H1 (cell line): ENCODE measurements around the gene NCOA6. TPM values are rescaled to one million over a fixed set of nuclear protein-coding genes. Genes with fewer than 3 reads are reported as not detected.

Experiments
- polyA plus RNA-seq, 7 experiments: library from polyadenylated mRNA; depleted of rRNA in 3 of 7; stranded (reverse) in 5 of 7; unstranded in 2 of 7; fragments of >200 nt in 5 of 7; fragments of 200-250 nt in 2 of 7; gene quantifications; 1 replicate in 5 of 7; 2 replicates in 1 of 7; 4 replicates in 1 of 7; pipeline versions ENCODE4 v1.2.1 to v1.2.3, GENCODE V29; 2011 to 2013; ENCODE audit warnings: missing spikeins in 2 of 7, mixed read lengths in 2 of 7
- small RNA-seq: library from polyadenylated mRNA; stranded (forward); fragments of <200 nt; extraction: miRNeasy Mini kit (QIAGEN cat#:217004); gene quantifications from one replicate; pipeline ENCODE3, GENCODE V24; 2013; ENCODE audit not compliant: insufficient read depth
- total RNA-seq: library from RNA; stranded (reverse); fragmentation: NEBNext Ultra II Directional; extraction: Animal tissue kit (Norgen Biotek cat#: 25700); gene quantifications from 2 replicates; pipeline ENCODE4 v1.2.1, GENCODE V29; 2021

The NCOA6 gene
- total and polyA plus RNA-seq, 2 of the 8 experiments (the other 6 are each of a cell fraction or from before 2014, with no cell fraction given) = 9.0 to 9.5 TPM

Small RNA genes within 50 kb of the gene (small RNA-seq; reads per million reads assigned to genes)
- gene AL118520.1 = not detected

Other genes with a start within 250 kb of the NCOA6 start
- 27.9 and 28.3 TPM in 2 replicates for gene PIGU, start 148.6 kb downstream of the NCOA6 start, total RNA-seq
- 80.9 and 117 TPM in 2 replicates for gene PIGU, start 148.6 kb downstream of the NCOA6 start, polyA plus RNA-seq (2011; rRNA removed)
- 4.5 and 4.8 TPM in 2 replicates for gene TP53INP2, start 121.3 kb downstream of the NCOA6 start, total RNA-seq
- 2.4 and 2.9 TPM in 2 replicates for gene TP53INP2, start 121.3 kb downstream of the NCOA6 start, polyA plus RNA-seq (2011; rRNA removed)
- gene GGT7, start 47.2 kb upstream of the NCOA6 start, total RNA-seq = 24.1 and 25.5 TPM in 2 replicates
- 20.2 and 31.7 TPM in 2 replicates for gene GGT7, start 47.2 kb upstream of the NCOA6 start, polyA plus RNA-seq (2011; rRNA removed)
- 17.7 and 19.9 TPM in 2 replicates for gene ACSS2, start 51.0 kb upstream of the NCOA6 start, total RNA-seq
- gene ACSS2, start 51.0 kb upstream of the NCOA6 start, polyA plus RNA-seq (2011; rRNA removed) = 23.1 and 24.2 TPM in 2 replicates
- gene GSS, start 130.2 kb upstream of the NCOA6 start, total RNA-seq = 29.4 and 34.6 TPM in 2 replicates
- 43.2 and 46.4 TPM in 2 replicates for gene GSS, start 130.2 kb upstream of the NCOA6 start, polyA plus RNA-seq (2011; rRNA removed)
- 0.30 and 0.69 TPM in 2 replicates for gene MYH7B, start 130.2 kb upstream of the NCOA6 start, total RNA-seq
- gene MYH7B, start 130.2 kb upstream of the NCOA6 start, polyA plus RNA-seq (2011; rRNA removed) = 0.15 and 0.25 TPM in 2 replicates